NCI-H526 treated with DMSO at 0.1 percent for 48 hours (cell line): Measurements from ENCODE around the gene CENPC.
"Not testable (repeated sequence)": the region's sequence is repeated elsewhere in the genome, so short reads cannot be mapped to it uniquely, and the experiment has no call there.

ENCODE experiments used
- DNase-seq: peaks from one replicate; lab custom pipeline; 2025; lab: John Stamatoyannopoulos, UW

The CENPC gene

GRCh38 chr4:67466751-67467150 lies 78.6 kb downstream of the CENPC start:
- no peak for DNase-seq

- no peak for DNase-seq
These were observed 79.6 kb downstream of the CENPC start for GRCh38 chr4:67465763-67466052.

GRCh38 chr4:67465032-67465762 lies 80.1 kb downstream of the CENPC start:
- no peak for DNase-seq

GRCh38 chr4:67460574-67460973 lies 84.7 kb downstream of the CENPC start:
- DNase-seq, result no peak

GRCh38 chr4:67459164-67459563 lies 86.1 kb downstream of the CENPC start:
- no peak for DNase-seq

GRCh38 chr4:67456577-67457196 lies 88.6 kb downstream of the CENPC start:
- DNase-seq, result no peak

- DNase-seq, result not testable (repeated sequence)
These were observed 92.5 kb downstream of the CENPC start for GRCh38 chr4:67452846-67453205.

- no peak for DNase-seq
These were observed 93.0 kb downstream of the CENPC start for GRCh38 chr4:67452100-67452845.

GRCh38 chr4:67451464-67451863 lies 93.8 kb downstream of the CENPC start:
- no peak for DNase-seq

GRCh38 chr4:67448621-67449020 lies 96.7 kb downstream of the CENPC start:
- DNase-seq, result no peak

- no peak for DNase-seq
These were observed 97.4 kb downstream of the CENPC start for GRCh38 chr4:67447873-67448272.

GRCh38 chr4:67446811-67447210 lies 98.5 kb downstream of the CENPC start:
- DNase-seq, result no peak

- DNase-seq, result not testable (repeated sequence)
These were observed 99.4 kb downstream of the CENPC start for GRCh38 chr4:67445881-67446280.

- no peak for DNase-seq
These were observed 106.3 kb downstream of the CENPC start for GRCh38 chr4:67438975-67439374.

GRCh38 chr4:67437974-67438713 lies 107.2 kb downstream of the CENPC start:
- no peak for DNase-seq

- no peak for DNase-seq
These were observed 108.6 kb downstream of the CENPC start for GRCh38 chr4:67436742-67437141.

- no peak for DNase-seq
These were observed 114.3 kb downstream of the CENPC start for GRCh38 chr4:67430989-67431388.

GRCh38 chr4:67428819-67429218 lies 116.5 kb downstream of the CENPC start:
- DNase-seq, result no peak
